Glomerular visceral epithelial cell (primary cell): ENCODE data around the gene SCYL1.

Source experiments
- DNase-seq: peaks from one replicate; pipeline ENCODE4 v3.0.0-alpha.2; 2016; ENCODE audit errors: extremely low spot score

The SCYL1 gene

DNA sequence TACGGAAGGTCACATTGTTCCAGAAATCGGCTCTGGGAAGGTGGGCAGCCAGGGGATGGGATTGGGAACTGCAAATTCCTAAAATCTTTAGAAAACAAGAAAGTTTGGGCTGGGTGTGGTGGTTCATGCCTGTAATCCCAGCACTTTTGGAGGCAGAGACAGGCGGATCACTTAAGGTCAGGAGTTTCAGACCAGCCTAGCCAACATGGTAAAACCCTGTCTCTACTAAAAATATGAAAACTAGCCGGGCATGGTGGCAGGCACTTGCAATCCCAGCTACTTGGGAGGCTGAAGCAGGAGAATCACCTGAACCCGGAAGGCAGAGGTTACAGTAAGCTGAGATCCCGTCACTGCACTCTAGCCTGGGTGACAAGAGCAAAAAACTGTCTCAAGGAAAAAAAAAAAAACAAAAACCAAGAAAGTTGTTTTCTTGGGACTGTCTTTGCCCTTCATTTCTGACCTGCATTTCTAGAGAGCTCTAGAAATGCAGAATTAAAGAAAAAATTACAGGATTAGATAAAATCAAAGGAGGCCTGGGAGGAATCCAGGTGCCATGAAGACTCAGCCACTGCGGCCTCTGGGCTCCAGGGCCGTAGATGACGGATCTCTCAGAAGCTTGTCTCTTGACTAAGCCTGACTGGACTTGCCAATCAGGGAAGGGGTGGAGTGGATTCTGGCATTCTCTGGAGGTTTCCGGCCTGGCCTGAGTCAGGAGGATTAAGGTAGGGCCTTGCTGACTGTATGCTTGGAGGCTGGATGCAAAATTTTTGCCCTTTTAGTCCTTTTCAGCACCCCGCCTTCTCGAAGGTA is 31.3 kb upstream of the SCYL1 start:
- peak; percentile 93 for DNase-seq

DNA sequence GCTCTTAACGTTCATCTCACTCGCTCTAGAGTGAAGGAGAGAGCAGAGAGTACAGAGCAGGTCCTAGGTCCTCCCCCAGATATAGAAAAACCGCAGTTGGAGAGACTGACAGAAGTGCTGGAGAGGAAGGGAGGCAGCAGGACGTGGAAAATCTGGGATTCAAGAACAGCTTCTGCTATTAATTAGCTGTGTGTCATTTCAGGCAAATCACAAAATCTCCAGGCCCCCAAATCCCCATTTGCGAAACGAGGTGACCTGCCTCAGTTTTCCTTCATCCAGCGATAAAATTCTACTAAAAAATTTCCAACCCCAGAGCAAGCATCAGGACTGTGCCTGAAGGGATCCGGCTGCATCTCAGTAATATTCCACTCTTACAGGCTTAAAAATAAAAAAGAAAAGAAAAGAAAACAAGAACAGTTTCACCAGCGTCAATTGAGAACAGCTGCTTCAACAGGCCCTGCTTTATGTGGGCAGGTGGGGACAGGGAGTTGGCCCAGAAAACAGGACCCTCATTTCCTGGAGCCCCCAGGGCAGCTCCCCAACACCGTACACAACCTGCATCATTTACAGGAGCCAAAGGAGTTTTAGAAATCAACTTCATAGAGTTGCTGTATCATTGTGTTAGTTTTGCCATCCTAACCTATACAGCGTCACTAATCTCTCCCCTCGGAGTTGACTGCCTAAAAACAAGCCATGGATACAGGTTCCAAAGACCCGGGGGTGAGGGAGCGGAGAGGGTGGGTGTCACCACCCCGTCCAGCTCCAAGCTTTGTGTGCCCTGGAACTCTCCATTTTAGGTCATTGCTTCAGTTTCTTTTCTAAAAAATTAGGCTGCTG is 28.4 kb upstream of the SCYL1 start:
- no peak for DNase-seq

DNA sequence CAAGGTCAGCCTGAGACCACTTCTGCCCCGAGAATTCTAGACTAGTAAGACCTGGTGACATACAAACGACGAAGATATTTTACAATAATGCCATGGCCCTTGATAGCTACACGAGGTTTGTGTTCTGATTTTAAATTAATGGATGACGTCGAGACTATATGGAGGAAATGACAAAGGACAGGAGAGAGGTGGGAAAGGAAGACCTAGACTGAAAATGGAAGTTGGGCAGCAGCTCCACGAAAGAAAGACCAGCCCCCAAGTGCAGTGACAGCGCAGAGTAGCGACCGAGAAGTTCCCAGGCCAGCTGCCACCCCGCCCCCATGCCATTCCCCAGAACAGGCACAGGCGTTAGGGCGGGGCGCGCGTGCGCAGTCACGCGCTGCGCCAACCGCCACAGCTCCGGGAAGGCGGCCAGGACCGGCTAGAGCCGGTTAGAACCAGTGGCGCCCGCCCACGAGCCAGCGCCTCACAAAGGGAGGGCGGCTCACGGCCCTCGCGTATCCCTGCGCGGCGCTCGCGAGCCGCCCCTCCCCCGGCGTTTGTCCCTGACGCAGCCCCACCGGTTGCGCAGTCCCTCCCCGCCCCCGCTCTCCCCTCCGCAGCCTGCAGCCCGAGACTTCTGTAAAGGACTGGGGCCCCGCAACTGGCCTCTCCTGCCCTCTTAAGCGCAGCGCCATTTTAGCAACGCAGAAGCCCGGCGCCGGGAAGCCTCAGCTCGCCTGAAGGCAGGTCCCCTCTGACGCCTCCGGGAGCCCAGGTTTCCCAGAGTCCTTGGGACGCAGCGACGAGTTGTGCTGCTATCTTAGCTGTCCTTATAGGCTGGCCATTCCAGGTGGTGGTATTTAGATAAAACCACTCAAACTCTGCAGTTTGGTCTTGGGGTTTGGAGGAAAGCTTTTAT is 27.5 kb upstream of the SCYL1 start:
- peak; percentile 99 for DNase-seq

DNA sequence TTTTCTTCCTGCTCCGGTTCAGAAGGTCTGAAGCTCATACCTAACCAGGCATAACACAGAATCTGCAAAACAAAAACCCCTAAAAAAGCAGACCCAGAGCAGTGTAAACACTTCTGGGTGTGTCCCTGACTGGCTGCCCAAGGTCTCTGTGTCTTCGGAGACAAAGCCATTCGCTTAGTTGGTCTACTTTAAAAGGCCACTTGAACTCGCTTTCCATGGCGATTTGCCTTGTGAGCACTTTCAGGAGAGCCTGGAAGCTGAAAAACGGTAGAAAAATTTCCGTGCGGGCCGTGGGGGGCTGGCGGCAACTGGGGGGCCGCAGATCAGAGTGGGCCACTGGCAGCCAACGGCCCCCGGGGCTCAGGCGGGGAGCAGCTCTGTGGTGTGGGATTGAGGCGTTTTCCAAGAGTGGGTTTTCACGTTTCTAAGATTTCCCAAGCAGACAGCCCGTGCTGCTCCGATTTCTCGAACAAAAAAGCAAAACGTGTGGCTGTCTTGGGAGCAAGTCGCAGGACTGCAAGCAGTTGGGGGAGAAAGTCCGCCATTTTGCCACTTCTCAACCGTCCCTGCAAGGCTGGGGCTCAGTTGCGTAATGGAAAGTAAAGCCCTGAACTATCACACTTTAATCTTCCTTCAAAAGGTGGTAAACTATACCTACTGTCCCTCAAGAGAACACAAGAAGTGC is 26.7 kb upstream of the SCYL1 start:
- peak; percentile 58 for DNase-seq

DNA sequence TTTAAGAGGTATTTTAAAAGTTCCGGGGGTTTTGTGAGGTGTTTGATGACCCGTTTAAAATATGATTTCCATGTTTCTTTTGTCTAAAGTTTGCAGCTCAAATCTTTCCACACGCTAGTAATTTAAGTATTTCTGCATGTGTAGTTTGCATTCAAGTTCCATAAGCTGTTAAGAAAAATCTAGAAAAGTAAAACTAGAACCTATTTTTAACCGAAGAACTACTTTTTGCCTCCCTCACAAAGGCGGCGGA is 26.2 kb upstream of the SCYL1 start:
- no peak for DNase-seq

DNA sequence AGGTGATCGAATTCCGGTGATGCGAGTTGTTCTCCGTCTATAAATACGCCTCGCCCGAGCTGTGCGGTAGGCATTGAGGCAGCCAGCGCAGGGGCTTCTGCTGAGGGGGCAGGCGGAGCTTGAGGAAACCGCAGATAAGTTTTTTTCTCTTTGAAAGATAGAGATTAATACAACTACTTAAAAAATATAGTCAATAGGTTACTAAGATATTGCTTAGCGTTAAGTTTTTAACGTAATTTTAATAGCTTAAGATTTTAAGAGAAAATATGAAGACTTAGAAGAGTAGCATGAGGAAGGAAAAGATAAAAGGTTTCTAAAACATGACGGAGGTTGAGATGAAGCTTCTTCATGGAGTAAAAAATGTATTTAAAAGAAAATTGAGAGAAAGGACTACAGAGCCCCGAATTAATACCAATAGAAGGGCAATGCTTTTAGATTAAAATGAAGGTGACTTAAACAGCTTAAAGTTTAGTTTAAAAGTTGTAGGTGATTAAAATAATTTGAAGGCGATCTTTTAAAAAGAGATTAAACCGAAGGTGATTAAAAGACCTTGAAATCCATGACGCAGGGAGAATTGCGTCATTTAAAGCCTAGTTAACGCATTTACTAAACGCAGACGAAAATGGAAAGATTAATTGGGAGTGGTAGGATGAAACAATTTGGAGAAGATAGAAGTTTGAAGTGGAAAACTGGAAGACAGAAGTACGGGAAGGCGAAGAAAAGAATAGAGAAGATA is 25.7 kb upstream of the SCYL1 start, which contains the start of gene MALAT1:
Gene MALAT1 (plus strand): TSS at position 69 of the 736 bp plus-strand sequence.
- peak; percentile 95 for DNase-seq

DNA sequence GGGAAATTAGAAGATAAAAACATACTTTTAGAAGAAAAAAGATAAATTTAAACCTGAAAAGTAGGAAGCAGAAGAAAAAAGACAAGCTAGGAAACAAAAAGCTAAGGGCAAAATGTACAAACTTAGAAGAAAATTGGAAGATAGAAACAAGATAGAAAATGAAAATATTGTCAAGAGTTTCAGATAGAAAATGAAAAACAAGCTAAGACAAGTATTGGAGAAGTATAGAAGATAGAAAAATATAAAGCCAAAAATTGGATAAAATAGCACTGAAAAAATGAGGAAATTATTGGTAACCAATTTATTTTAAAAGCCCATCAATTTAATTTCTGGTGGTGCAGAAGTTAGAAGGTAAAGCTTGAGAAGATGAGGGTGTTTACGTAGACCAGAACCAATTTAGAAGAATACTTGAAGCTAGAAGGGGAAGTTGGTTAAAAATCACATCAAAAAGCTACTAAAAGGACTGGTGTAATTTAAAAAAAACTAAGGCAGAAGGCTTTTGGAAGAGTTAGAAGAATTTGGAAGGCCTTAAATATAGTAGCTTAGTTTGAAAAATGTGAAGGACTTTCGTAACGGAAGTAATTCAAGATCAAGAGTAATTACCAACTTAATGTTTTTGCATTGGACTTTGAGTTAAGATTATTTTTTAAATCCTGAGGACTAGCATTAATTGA is 25.0 kb upstream of the SCYL1 start:
- no peak for DNase-seq

DNA sequence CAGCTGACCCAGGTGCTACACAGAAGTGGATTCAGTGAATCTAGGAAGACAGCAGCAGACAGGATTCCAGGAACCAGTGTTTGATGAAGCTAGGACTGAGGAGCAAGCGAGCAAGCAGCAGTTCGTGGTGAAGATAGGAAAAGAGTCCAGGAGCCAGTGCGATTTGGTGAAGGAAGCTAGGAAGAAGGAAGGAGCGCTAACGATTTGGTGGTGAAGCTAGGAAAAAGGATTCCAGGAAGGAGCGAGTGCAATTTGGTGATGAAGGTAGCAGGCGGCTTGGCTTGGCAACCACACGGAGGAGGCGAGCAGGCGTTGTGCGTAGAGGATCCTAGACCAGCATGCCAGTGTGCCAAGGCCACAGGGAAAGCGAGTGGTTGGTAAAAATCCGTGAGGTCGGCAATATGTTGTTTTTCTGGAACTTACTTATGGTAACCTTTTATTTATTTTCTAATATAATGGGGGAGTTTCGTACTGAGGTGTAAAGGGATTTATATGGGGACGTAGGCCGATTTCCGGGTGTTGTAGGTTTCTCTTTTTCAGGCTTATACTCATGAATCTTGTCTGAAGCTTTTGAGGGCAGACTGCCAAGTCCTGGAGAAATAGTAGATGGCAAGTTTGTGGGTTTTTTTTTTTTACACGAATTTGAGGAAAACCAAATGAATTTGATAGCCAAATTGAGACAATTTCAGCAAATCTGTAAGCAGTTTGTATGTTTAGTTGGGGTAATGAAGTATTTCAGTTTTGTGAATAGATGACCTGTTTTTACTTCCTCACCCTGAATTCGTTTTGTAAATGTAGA is 24.3 kb upstream of the SCYL1 start:
- peak; percentile 60 for DNase-seq

DNA sequence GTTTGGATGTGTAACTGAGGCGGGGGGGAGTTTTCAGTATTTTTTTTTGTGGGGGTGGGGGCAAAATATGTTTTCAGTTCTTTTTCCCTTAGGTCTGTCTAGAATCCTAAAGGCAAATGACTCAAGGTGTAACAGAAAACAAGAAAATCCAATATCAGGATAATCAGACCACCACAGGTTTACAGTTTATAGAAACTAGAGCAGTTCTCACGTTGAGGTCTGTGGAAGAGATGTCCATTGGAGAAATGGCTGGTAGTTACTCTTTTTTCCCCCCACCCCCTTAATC is 23.8 kb upstream of the SCYL1 start:
- DNase-seq, result peak; percentile 42

DNA sequence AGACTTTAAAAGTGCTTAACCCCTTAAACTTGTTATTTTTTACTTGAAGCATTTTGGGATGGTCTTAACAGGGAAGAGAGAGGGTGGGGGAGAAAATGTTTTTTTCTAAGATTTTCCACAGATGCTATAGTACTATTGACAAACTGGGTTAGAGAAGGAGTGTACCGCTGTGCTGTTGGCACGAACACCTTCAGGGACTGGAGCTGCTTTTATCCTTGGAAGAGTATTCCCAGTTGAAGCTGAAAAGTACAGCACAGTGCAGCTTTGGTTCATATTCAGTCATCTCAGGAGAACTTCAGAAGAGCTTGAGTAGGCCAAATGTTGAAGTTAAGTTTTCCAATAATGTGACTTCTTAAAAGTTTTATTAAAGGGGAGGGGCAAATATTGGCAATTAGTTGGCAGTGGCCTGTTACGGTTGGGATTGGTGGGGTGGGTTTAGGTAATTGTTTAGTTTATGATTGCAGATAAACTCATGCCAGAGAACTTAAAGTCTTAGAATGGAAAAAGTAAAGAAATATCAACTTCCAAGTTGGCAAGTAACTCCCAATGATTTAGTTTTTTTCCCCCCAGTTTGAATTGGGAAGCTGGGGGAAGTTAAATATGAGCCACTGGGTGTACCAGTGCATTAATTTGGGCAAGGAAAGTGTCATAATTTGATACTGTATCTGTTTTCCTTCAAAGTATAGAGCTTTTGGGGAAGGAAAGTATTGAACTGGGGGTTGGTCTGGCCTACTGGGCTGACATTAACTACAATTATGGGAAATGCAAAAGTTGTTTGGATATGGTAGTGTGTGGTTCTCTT is 23.2 kb upstream of the SCYL1 start:
- peak; percentile 42 for DNase-seq

DNA sequence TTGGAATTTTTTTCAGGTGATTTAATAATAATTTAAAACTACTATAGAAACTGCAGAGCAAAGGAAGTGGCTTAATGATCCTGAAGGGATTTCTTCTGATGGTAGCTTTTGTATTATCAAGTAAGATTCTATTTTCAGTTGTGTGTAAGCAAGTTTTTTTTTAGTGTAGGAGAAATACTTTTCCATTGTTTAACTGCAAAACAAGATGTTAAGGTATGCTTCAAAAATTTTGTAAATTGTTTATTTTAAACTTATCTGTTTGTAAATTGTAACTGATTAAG is 22.7 kb upstream of the SCYL1 start:
- no peak for DNase-seq

DNA sequence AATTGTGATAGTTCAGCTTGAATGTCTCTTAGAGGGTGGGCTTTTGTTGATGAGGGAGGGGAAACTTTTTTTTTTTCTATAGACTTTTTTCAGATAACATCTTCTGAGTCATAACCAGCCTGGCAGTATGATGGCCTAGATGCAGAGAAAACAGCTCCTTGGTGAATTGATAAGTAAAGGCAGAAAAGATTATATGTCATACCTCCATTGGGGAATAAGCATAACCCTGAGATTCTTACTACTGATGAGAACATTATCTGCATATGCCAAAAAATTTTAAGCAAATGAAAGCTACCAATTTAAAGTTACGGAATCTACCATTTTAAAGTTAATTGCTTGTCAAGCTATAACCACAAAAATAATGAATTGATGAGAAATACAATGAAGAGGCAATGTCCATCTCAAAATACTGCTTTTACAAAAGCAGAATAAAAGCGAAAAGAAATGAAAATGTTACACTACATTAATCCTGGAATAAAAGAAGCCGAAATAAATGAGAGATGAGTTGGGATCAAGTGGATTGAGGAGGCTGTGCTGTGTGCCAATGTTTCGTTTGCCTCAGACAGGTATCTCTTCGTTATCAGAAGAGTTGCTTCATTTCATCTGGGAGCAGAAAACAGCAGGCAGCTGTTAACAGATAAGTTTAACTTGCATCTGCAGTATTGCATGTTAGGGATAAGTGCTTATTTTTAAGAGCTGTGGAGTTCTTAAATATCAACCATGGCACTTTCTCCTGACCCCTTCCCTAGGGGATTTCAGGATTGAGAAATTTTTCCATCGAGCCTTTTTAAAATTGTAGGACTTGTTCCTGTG is 22.1 kb upstream of the SCYL1 start:
- peak; percentile 49 for DNase-seq

DNA sequence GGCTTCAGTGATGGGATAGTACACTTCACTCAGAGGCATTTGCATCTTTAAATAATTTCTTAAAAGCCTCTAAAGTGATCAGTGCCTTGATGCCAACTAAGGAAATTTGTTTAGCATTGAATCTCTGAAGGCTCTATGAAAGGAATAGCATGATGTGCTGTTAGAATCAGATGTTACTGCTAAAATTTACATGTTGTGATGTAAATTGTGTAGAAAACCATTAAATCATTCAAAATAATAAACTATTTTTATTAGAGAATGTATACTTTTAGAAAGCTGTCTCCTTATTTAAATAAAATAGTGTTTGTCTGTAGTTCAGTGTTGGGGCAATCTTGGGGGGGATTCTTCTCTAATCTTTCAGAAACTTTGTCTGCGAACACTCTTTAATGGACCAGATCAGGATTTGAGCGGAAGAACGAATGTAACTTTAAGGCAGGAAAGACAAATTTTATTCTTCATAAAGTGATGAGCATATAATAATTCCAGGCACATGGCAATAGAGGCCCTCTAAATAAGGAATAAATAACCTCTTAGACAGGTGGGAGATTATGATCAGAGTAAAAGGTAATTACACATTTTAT is 21.4 kb upstream of the SCYL1 start:
- DNase-seq, result no peak

DNA sequence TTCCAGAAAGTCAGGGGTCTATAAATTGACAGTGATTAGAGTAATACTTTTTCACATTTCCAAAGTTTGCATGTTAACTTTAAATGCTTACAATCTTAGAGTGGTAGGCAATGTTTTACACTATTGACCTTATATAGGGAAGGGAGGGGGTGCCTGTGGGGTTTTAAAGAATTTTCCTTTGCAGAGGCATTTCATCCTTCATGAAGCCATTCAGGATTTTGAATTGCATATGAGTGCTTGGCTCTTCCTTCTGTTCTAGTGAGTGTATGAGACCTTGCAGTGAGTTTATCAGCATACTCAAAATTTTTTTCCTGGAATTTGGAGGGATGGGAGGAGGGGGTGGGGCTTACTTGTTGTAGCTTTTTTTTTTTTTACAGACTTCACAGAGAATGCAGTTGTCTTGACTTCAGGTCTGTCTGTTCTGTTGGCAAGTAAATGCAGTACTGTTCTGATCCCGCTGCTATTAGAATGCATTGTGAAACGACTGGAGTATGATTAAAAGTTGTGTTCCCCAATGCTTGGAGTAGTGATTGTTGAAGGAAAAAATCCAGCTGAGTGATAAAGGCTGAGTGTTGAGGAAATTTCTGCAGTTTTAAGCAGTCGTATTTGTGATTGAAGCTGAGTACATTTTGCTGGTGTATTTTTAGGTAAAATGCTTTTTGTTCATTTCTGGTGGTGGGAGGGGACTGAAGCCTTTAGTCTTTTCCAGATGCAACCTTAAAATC is 20.8 kb upstream of the SCYL1 start:
- DNase-seq, result peak; percentile 68

DNA sequence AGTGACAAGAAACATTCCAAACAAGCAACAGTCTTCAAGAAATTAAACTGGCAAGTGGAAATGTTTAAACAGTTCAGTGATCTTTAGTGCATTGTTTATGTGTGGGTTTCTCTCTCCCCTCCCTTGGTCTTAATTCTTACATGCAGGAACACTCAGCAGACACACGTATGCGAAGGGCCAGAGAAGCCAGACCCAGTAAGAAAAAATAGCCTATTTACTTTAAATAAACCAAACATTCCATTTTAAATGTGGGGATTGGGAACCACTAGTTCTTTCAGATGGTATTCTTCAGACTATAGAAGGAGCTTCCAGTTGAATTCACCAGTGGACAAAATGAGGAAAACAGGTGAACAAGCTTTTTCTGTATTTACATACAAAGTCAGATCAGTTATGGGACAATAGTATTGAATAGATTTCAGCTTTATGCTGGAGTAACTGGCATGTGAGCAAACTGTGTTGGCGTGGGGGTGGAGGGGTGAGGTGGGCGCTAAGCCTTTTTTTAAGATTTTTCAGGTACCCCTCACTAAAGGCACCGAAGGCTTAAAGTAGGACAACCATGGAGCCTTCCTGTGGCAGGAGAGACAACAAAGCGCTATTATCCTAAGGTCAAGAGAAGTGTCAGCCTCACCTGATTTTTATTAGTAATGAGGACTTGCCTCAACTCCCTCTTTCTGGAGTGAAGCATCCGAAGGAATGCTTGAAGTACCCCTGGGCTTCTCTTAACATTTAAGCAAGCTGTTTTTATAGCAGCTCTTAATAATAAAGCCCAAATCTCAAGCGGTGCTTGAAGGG is 20.0 kb upstream of the SCYL1 start:
- peak; percentile 44 for DNase-seq
